GM19043 (cell line): ENCODE data around the gene RXYLT1.
A peak's percentile ranks its signal among the peaks of the same experiment; 100 is the strongest.

Experiments used
- ATAC-seq: cut with Tn5 transposase; IDR thresholded peaks from one replicate; pipeline ENCODE4 v1.9.1; 2021; ENCODE audit warnings: low read depth; ENCODE audit not compliant: unreplicated experiment

Gene RXYLT1

GRCh38 chr12:63795944-63796343 lies 16.2 kb downstream of the RXYLT1 start:
- ATAC-seq = no peak

- ATAC-seq = peak; percentile 46
These were observed 22.4 kb downstream of the RXYLT1 start for GRCh38 chr12:63802012-63802608.

- no peak for ATAC-seq
These were observed 25.0 kb downstream of the RXYLT1 start for GRCh38 chr12:63804746-63805145.

- ATAC-seq = no peak
These were observed 26.3 kb downstream of the RXYLT1 start for GRCh38 chr12:63805704-63806672.

- no peak for ATAC-seq
These were observed 28.9 kb downstream of the RXYLT1 start for GRCh38 chr12:63808631-63809030.

GRCh38 chr12:63809566-63809965 lies 29.9 kb downstream of the RXYLT1 start:
- ATAC-seq = no peak

- ATAC-seq = no peak
These were observed 31.6 kb downstream of the RXYLT1 start for GRCh38 chr12:63811334-63811733.

GRCh38 chr12:63811755-63812154 lies 32.0 kb downstream of the RXYLT1 start:
- ATAC-seq = no peak

- ATAC-seq = peak; percentile 41
These were observed 34.5 kb downstream of the RXYLT1 start for GRCh38 chr12:63814146-63814772.

- ATAC-seq = no peak
These were observed 35.8 kb downstream of the RXYLT1 start for GRCh38 chr12:63815482-63815852.

- ATAC-seq = no peak
These were observed 36.3 kb downstream of the RXYLT1 start for GRCh38 chr12:63816031-63816430.

GRCh38 chr12:63820427-63820826 lies 40.7 kb downstream of the RXYLT1 start:
- ATAC-seq = no peak

GRCh38 chr12:63821781-63822251 lies 42.1 kb downstream of the RXYLT1 start:
- peak; percentile 66 for ATAC-seq

GRCh38 chr12:63822352-63822751 lies 42.6 kb downstream of the RXYLT1 start:
- ATAC-seq = no peak

GRCh38 chr12:63823040-63823439 lies 43.3 kb downstream of the RXYLT1 start:
- ATAC-seq = no peak

GRCh38 chr12:63826006-63826585 lies 46.4 kb downstream of the RXYLT1 start:
- ATAC-seq = no peak

- ATAC-seq = no peak
These were observed 49.2 kb downstream of the RXYLT1 start for GRCh38 chr12:63828867-63829266.

GRCh38 chr12:63836046-63836445 lies 56.3 kb downstream of the RXYLT1 start:
- ATAC-seq = no peak

GRCh38 chr12:63836936-63837335 lies 57.2 kb downstream of the RXYLT1 start:
- ATAC-seq = no peak

- no peak for ATAC-seq
These were observed 58.7 kb downstream of the RXYLT1 start for GRCh38 chr12:63838411-63838810.

- ATAC-seq = no peak
These were observed 61.3 kb downstream of the RXYLT1 start for GRCh38 chr12:63841011-63841410.
